DOHH2 (cell line): ENCODE measurements around the gene PLK1.

ENCODE experiments used
- H3F3A ChIP-seq: fragments of 200-600 bp; sonication (generic), shearing (Covaris generic); 2 replicates; pipeline ENCODE4 v1.6.0; 2016; ENCODE audit warnings: antibody characterized with exemption, mild to moderate bottlenecking; ENCODE audit not compliant: control insufficient read depth, insufficient read depth
- H3K27ac ChIP-seq: fragments of 200-600 bp; sonication (generic); 2 replicates; pipeline ENCODE4 v1.5.1; 2014; ENCODE audit warnings: low read depth, mild to moderate bottlenecking, low read length, moderate library complexity
- H3K27me3 ChIP-seq: fragments of 200-600 bp; sonication (generic); 2 replicates; pipeline ENCODE4 v1.6.1; 2014; ENCODE audit warnings: mild to moderate bottlenecking, low read length, mixed read lengths; ENCODE audit not compliant: control insufficient read depth
- H3K36me3 ChIP-seq: fragments of 200-600 bp; sonication (generic); 2 replicates; pipeline ENCODE4 v1.6.1; 2014; ENCODE audit warnings: mild to moderate bottlenecking, low read length, moderate library complexity, mixed read lengths; ENCODE audit not compliant: control insufficient read depth
- H3K4me1 ChIP-seq: fragments of 200-600 bp; sonication (generic); 2 replicates; pipeline ENCODE4 v1.6.1; 2014; ENCODE audit warnings: mild to moderate bottlenecking, low read length, mixed read lengths; ENCODE audit not compliant: control insufficient read depth
- H3K4me2 ChIP-seq: fragments of 200-600 bp; sonication (generic); 2 replicates; pipeline ENCODE4 v1.6.0; 2014; ENCODE audit warnings: mild to moderate bottlenecking, low read length, moderate library complexity
- H3K4me3 ChIP-seq: fragments of 200-600 bp; sonication (generic); 2 replicates; pipeline ENCODE4 v1.5.1; 2014; ENCODE audit warnings: mild to moderate bottlenecking, low read length, mixed read lengths
- H3K79me2 ChIP-seq: fragments of 200-600 bp; sonication (generic); 2 replicates; pipeline ENCODE4 v1.6.1; 2014; ENCODE audit warnings: mild to moderate bottlenecking, low read length, mixed read lengths; ENCODE audit not compliant: control insufficient read depth
- H3K9me2 ChIP-seq: fragments of 200-600 bp; sonication (generic); replicated peaks from 2 replicates; pipeline ENCODE4 v1.6.1; 2014; ENCODE audit warnings: mild to moderate bottlenecking, low read length, mixed read lengths; ENCODE audit not compliant: control insufficient read depth
- H3K9me3 ChIP-seq: fragments of 200-600 bp; sonication (generic); 2 replicates; pipeline ENCODE4 v1.6.1; 2014; ENCODE audit warnings: antibody characterized with exemption, low read length, mixed read lengths; ENCODE audit not compliant: control insufficient read depth, insufficient read depth
- H4K20me1 ChIP-seq: fragments of 200-600 bp; sonication (generic); 2 replicates; pipeline ENCODE4 v1.6.0; 2014; ENCODE audit warnings: low read depth, mild to moderate bottlenecking, antibody characterized with exemption, low read length, moderate library complexity; ENCODE audit not compliant: control insufficient read depth, insufficient read depth
- EZH2phosphoT487 ChIP-seq: fragments of 200-600 bp; sonication (generic); IDR thresholded peaks from 2 replicates; pipeline ENCODE4 v1.6.1; 2017; ENCODE audit warnings: borderline replicate concordance, mild to moderate bottlenecking, antibody characterized with exemption, low read length, moderate library complexity, mixed read lengths
- TF ChIP-seq, protein P1 (sequence below): fragments of 200-600 bp; sonication (generic); IDR thresholded peaks from one replicate; pipeline ENCODE4 v1.5.1; 2014; ENCODE audit warnings: antibody characterized with exemption, mild to moderate bottlenecking, low read depth, low read length; ENCODE audit not compliant: poor library complexity, severe bottlenecking

Gene PLK1

GRCh38 chr16:23692190-23692837, 13.6 kb downstream of the PLK1 start:
- Histone ChIP-seq H3F3A (peaks cover 12% of the 10 kb centered on the region), H3K4me1 (peaks cover 3% of the 10 kb centered on the region; the same call in 1 of the 2 replicates), H3K4me2 (no peak overlapping the region), H3K36me3 (peaks cover 47% of the 10 kb centered on the region), H3K79me2 (no peaks in the 10 kb centered on the region), H3K9me3 (no peaks in the 10 kb centered on the region), H3K27ac (no peak overlapping the region), H3K9me2 (no peaks in the 10 kb centered on the region), H3K27me3 (no peaks in the 10 kb centered on the region), H3K4me3 (no peak overlapping the region), H4K20me1 (no peaks in the 10 kb centered on the region)
- TF ChIP-seq, protein P1, sequence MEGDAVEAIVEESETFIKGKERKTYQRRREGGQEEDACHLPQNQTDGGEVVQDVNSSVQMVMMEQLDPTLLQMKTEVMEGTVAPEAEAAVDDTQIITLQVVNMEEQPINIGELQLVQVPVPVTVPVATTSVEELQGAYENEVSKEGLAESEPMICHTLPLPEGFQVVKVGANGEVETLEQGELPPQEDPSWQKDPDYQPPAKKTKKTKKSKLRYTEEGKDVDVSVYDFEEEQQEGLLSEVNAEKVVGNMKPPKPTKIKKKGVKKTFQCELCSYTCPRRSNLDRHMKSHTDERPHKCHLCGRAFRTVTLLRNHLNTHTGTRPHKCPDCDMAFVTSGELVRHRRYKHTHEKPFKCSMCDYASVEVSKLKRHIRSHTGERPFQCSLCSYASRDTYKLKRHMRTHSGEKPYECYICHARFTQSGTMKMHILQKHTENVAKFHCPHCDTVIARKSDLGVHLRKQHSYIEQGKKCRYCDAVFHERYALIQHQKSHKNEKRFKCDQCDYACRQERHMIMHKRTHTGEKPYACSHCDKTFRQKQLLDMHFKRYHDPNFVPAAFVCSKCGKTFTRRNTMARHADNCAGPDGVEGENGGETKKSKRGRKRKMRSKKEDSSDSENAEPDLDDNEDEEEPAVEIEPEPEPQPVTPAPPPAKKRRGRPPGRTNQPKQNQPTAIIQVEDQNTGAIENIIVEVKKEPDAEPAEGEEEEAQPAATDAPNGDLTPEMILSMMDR: no peak
- TF ChIP-seq EZH2phosphoT487: no peak

DNA sequence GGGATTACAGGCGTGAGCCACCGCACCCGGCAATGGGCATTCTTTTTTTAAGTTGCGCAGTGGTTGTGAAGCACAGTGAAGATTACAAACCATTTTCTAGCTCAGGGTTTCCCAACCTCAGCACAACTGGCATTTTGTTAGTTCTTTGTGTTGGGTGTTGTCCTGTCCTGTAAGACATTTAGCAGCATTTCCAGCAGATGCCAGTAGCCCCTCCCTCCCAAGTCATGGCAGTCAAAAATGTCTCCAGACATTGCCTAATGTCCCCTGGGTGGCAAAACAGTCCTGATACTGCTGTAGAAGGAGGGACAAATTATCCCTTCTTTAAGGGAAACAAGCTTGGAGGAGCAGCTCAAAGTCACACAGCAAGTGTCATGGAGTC, 15.6 kb downstream of the PLK1 start:
- Histone ChIP-seq H3K27me3 (no peaks in the 10 kb centered on the region), H3K79me2 (no peaks in the 10 kb centered on the region), H4K20me1 (no peaks in the 10 kb centered on the region), H3K4me3 (no peak overlapping the region), H3K9me2 (no peaks in the 10 kb centered on the region), H3K4me1 (peaks cover 10% of the 10 kb centered on the region), H3K27ac (no peak overlapping the region), H3K36me3 (peaks cover 27% of the 10 kb centered on the region), H3K4me2 (no peak overlapping the region), H3K9me3 (no peaks in the 10 kb centered on the region), H3F3A (peaks cover 12% of the 10 kb centered on the region)
- no peak for TF ChIP-seq EZH2phosphoT487
- TF ChIP-seq, protein P1: no peak

GRCh38 chr16:23694644-23695373, 16.1 kb downstream of the PLK1 start:
- Histone ChIP-seq H3K27me3 (no peaks in the 10 kb centered on the region), H3F3A (peaks cover 12% of the 10 kb centered on the region), H3K36me3 (peaks cover 22% of the 10 kb centered on the region), H3K4me3 (no peak overlapping the region), H3K9me3 (no peaks in the 10 kb centered on the region), H3K27ac (no peak overlapping the region), H3K4me1 (peaks cover 12% of the 10 kb centered on the region), H3K79me2 (no peaks in the 10 kb centered on the region), H3K9me2 (no peaks in the 10 kb centered on the region), H3K4me2 (peak overlapping the region; percentile 8; the same call in 1 of the 2 replicates), H4K20me1 (no peaks in the 10 kb centered on the region)
- no peak for TF ChIP-seq EZH2phosphoT487
- TF ChIP-seq, protein P1: no peak
